ENCODE data around the gene AJAP1.

AJAP1 gene

GRCh38 chr1:4699376-4700301, 45.2 kb downstream of the AJAP1 start:
- no peak overlapping the region for H3K4me3 ChIP-seq (ENCODE audit: low read depth, low read length)
- DNase-seq (ENCODE audit: low read depth), result peak; percentile 40
- TF ChIP-seq MAX (IDR thresholded peaks at IDR 0.05; ENCODE audit: low read depth, low read length), result no peak
- no peak for TF ChIP-seq POLR2A (IDR thresholded peaks at IDR 0.05; ENCODE audit: extremely low read depth, insufficient read length)
- no peak for TF ChIP-seq MYC (IDR thresholded peaks at IDR 0.05; ENCODE audit: low read depth, low read length)
- TF ChIP-seq CTCF (IDR thresholded peaks at IDR 0.05; ENCODE audit: low read depth, low read length), result no peak

- peak; percentile 8 for DNase-seq (ENCODE audit: low read depth)
- no peak overlapping the region for H3K4me3 ChIP-seq (ENCODE audit: low read depth, low read length)
- TF ChIP-seq POLR2A (IDR thresholded peaks at IDR 0.05; ENCODE audit: extremely low read depth, insufficient read length) (no peak), MYC (IDR thresholded peaks at IDR 0.05; ENCODE audit: low read depth, low read length) (no peak), CTCF (IDR thresholded peaks at IDR 0.05; ENCODE audit: low read depth, low read length) (no peak), MAX (IDR thresholded peaks at IDR 0.05; ENCODE audit: low read depth, low read length) (no peak)
Measured at GRCh38 chr1:4700801-4701200, 46.4 kb downstream of the AJAP1 start.

GRCh38 chr1:4701276-4701675, 46.9 kb downstream of the AJAP1 start:
- no peak for DNase-seq (ENCODE audit: low read depth)
- H3K4me3 ChIP-seq (ENCODE audit: low read depth, low read length), result no peak overlapping the region
- no peak for TF ChIP-seq MAX (IDR thresholded peaks at IDR 0.05; ENCODE audit: low read depth, low read length)
- no peak for TF ChIP-seq POLR2A (IDR thresholded peaks at IDR 0.05; ENCODE audit: extremely low read depth, insufficient read length)
- TF ChIP-seq MYC (IDR thresholded peaks at IDR 0.05; ENCODE audit: low read depth, low read length), result no peak

DNA sequence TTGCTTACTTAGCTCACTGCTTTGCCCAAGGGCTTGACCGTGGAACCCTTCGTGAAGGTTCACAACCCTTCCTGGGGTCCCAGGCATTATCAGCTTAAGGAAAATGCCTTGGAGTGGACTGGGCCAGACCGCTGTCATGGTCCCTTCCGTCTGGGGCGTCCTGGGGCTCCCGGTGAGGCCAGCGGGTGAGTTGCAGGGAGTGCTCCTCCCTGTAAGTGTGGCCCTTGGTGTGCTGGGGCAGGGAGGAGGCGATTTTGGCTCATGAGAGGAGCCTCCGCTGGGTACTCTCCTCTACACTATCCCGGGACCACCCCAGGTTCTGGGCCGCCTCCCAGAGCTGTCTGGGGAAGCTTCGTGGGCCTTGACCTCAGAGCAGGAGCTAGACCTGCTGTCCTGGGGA, 48.1 kb downstream of the AJAP1 start:
- DNase-seq (ENCODE audit: low read depth), result no peak
- TF ChIP-seq CTCF (IDR thresholded peaks at IDR 0.05; ENCODE audit: low read depth, low read length) (no peak), POLR2A (IDR thresholded peaks at IDR 0.05; ENCODE audit: extremely low read depth, insufficient read length) (no peak), MYC (IDR thresholded peaks at IDR 0.05; ENCODE audit: low read depth, low read length) (no peak), MAX (IDR thresholded peaks at IDR 0.05; ENCODE audit: low read depth, low read length) (no peak)
- no peak overlapping the region for H3K4me3 ChIP-seq (ENCODE audit: low read depth, low read length)

DNA sequence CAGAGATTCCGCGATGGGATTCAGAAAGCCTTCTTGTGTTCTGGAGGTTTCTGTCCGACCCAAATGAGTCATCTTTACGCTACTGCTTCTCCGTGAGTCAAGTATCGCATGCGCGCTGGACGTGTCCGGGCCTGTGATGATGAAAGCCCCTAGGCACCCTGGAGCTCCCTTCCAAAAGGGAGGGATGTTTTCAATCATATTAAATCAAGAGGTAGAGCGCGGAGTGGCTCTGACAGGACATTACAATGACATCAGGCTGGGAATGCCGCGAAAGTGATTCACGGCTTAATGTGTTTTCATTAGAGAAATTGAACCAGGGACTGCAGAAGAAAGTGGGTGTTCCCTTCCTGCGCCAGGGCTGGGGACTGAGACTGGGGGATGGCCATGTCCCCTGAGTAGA, 48.5 kb downstream of the AJAP1 start:
- DNase-seq (ENCODE audit: low read depth), result no peak
- TF ChIP-seq MYC (IDR thresholded peaks at IDR 0.05; ENCODE audit: low read depth, low read length) (no peak), CTCF (IDR thresholded peaks at IDR 0.05; ENCODE audit: low read depth, low read length) (no peak), POLR2A (IDR thresholded peaks at IDR 0.05; ENCODE audit: extremely low read depth, insufficient read length) (no peak), MAX (IDR thresholded peaks at IDR 0.05; ENCODE audit: low read depth, low read length) (no peak)
- no peak overlapping the region for H3K4me3 ChIP-seq (ENCODE audit: low read depth, low read length)

DNA sequence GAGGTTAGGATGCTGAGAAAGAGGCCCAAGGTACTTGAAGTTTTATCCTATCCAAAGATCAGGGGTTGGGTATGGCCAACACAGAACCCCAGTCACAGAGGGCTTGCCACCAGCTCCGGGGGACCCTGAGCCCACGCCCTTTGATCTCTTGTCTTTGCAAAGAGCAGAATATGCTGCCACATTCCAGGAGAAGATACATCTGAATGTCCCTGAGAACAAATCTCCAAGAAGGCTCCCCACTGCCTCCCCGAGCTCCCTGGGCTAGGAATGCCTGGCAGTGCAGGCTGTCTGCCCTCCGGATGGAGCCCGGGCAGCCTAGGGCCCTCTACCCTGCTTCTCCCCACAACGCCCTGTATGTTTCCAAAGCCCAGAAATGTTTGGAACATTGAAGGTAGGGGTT, 49.2 kb downstream of the AJAP1 start:
- no peak overlapping the region for H3K4me3 ChIP-seq (ENCODE audit: low read depth, low read length)
- DNase-seq (ENCODE audit: low read depth), result no peak
- no peak for TF ChIP-seq MAX (IDR thresholded peaks at IDR 0.05; ENCODE audit: low read depth, low read length)
- no peak for TF ChIP-seq MYC (IDR thresholded peaks at IDR 0.05; ENCODE audit: low read depth, low read length)
- TF ChIP-seq POLR2A (IDR thresholded peaks at IDR 0.05; ENCODE audit: extremely low read depth, insufficient read length), result no peak
- TF ChIP-seq CTCF (IDR thresholded peaks at IDR 0.05; ENCODE audit: low read depth, low read length), result no peak
